WTC11 (cell line): ENCODE data around the gene SLC26A3. TPM values are rescaled to one million over a fixed set of nuclear protein-coding genes. Genes with fewer than 3 reads are reported as not detected.

Experiments
- ATF1 ChIP-seq: sonication (generic); formaldehyde crosslinking; IDR thresholded peaks from 2 replicates; pipeline ENCODE4 v1.8.1; 2023; ENCODE audit warnings: mild to moderate bottlenecking, moderate library complexity, missing genetic modification reagents
- ATF2 ChIP-seq: sonication (generic); formaldehyde crosslinking; IDR thresholded peaks from 2 replicates; pipeline ENCODE4 v1.8.1; 2022; ENCODE audit warnings: low read depth, missing genetic modification reagents, borderline replicate concordance
- ATF3 ChIP-seq: sonication (generic); formaldehyde crosslinking; conservative IDR thresholded peaks from 2 replicates; pipeline ENCODE4 v1.8.1; 2022; ENCODE audit warnings: mild to moderate bottlenecking, missing genetic modification reagents
- CTCF ChIP-seq: fragments of 200-600 bp; IDR thresholded peaks from 2 replicates; pipeline ENCODE4 v1.8.0; 2022; ENCODE audit warnings: antibody characterized with exemption
- E2F5 ChIP-seq: sonication (generic); formaldehyde crosslinking; IDR thresholded peaks from 2 replicates; pipeline ENCODE4 v1.8.1; 2022; ENCODE audit warnings: mild to moderate bottlenecking, moderate library complexity, missing genetic modification reagents
- ELF4 ChIP-seq: sonication (generic); formaldehyde crosslinking; IDR thresholded peaks from 2 replicates; pipeline ENCODE4 v1.8.1; 2022; ENCODE audit warnings: low read depth, mild to moderate bottlenecking, moderate library complexity, missing genetic modification reagents
- EMX1 ChIP-seq: fragments of 250-450 bp; sonication (Bioruptor Pico); IDR thresholded peaks from 2 replicates; pipeline ENCODE4 v1.8.0; 2021; ENCODE audit warnings: mild to moderate bottlenecking
- FOXJ3 ChIP-seq: sonication (generic); formaldehyde crosslinking; IDR thresholded peaks from 2 replicates; pipeline ENCODE4 v1.9.0; 2021; ENCODE audit warnings: missing genetic modification reagents, mild to moderate bottlenecking, borderline replicate concordance
- FOXP1 ChIP-seq: sonication (generic); formaldehyde crosslinking; IDR thresholded peaks from 2 replicates; pipeline ENCODE4 v1.8.0; 2022; ENCODE audit warnings: missing genetic modification reagents, mild to moderate bottlenecking, moderate library complexity, borderline replicate concordance
- GABPB1 ChIP-seq: sonication (generic); formaldehyde crosslinking; IDR thresholded peaks from 2 replicates; pipeline ENCODE4 v1.8.1; 2023; ENCODE audit warnings: mild to moderate bottlenecking, missing genetic modification reagents
- GRHL2 ChIP-seq: fragments of 250-450 bp; sonication (Bioruptor Pico); IDR thresholded peaks from 2 replicates; pipeline ENCODE4 v1.8.0; 2022; ENCODE audit warnings: mild to moderate bottlenecking, moderate library complexity; ENCODE audit not compliant: insufficient replicate concordance, severe bottlenecking
- GTF2I ChIP-seq: fragments of 250-450 bp; sonication (Bioruptor Pico); conservative IDR thresholded peaks from 2 replicates; pipeline ENCODE4 v1.4.0; 2021; ENCODE audit warnings: mild to moderate bottlenecking
- IRF1 ChIP-seq: sonication (generic); formaldehyde crosslinking; IDR thresholded peaks from 2 replicates; pipeline ENCODE4 v1.8.0; 2023; ENCODE audit warnings: missing genetic modification reagents
- JAZF1 ChIP-seq: fragments of 250-450 bp; sonication (Bioruptor Pico); IDR thresholded peaks from 2 replicates; pipeline ENCODE4 v1.9.0; 2021; ENCODE audit warnings: moderate library complexity, mild to moderate bottlenecking, inconsistent platforms
- JUN ChIP-seq: sonication (generic); formaldehyde crosslinking; IDR thresholded peaks from 2 replicates; pipeline ENCODE4 v1.8.0; 2023; ENCODE audit warnings: mild to moderate bottlenecking, missing genetic modification reagents
- MXD4 ChIP-seq: fragments of 250-450 bp; sonication (Bioruptor Pico); IDR thresholded peaks from 2 replicates; pipeline ENCODE4 v1.8.0; 2021; ENCODE audit warnings: mild to moderate bottlenecking, moderate library complexity, borderline replicate concordance
- MYBL2 ChIP-seq: sonication (generic); formaldehyde crosslinking; IDR thresholded peaks from 2 replicates; pipeline ENCODE4 v1.8.1; 2023; ENCODE audit warnings: mild to moderate bottlenecking, moderate library complexity, missing genetic modification reagents
- NR1H2 ChIP-seq: sonication (generic); formaldehyde crosslinking; IDR thresholded peaks from 2 replicates; pipeline ENCODE4 v1.9.0; 2021; ENCODE audit warnings: mild to moderate bottlenecking, moderate library complexity, missing genetic modification reagents
- NR2C2 ChIP-seq: sonication (generic); formaldehyde crosslinking; IDR thresholded peaks from 2 replicates; pipeline ENCODE4 v1.8.0; 2022; ENCODE audit warnings: mild to moderate bottlenecking, missing genetic modification reagents
- NR3C1 ChIP-seq: sonication (generic); formaldehyde crosslinking; conservative IDR thresholded peaks from 2 replicates; pipeline ENCODE4 v1.8.1; 2023; ENCODE audit warnings: low read depth, mild to moderate bottlenecking, missing genetic modification reagents
- RELA ChIP-seq: sonication (generic); formaldehyde crosslinking; IDR thresholded peaks from 2 replicates; pipeline ENCODE4 v1.8.1; 2022; ENCODE audit warnings: missing genetic modification reagents, mild to moderate bottlenecking, borderline replicate concordance
- SP1 ChIP-seq: sonication (generic); formaldehyde crosslinking; conservative IDR thresholded peaks from 2 replicates; pipeline ENCODE4 v1.8.1; 2022; ENCODE audit warnings: missing genetic modification reagents
- TCF7 ChIP-seq: sonication (generic); formaldehyde crosslinking; IDR thresholded peaks from 2 replicates; pipeline ENCODE4 v1.8.0; 2022; ENCODE audit warnings: mild to moderate bottlenecking, low read depth, missing genetic modification reagents, moderate library complexity
- TEAD1 ChIP-seq: sonication (generic); formaldehyde crosslinking; IDR thresholded peaks from 2 replicates; pipeline ENCODE4 v1.8.0; 2022; ENCODE audit warnings: mild to moderate bottlenecking, missing genetic modification reagents
- ZNF219 ChIP-seq: sonication (generic); formaldehyde crosslinking; IDR thresholded peaks from 2 replicates; pipeline ENCODE4 v1.8.0; 2023; ENCODE audit warnings: missing genetic modification reagents, mild to moderate bottlenecking, borderline replicate concordance
- ZNF263 ChIP-seq: sonication (generic); formaldehyde crosslinking; IDR thresholded peaks from 2 replicates; pipeline ENCODE4 v1.8.1; 2022; ENCODE audit warnings: low read depth, mild to moderate bottlenecking, moderate library complexity, missing genetic modification reagents
- ZNF416 ChIP-seq: fragments of 250-450 bp; sonication (Bioruptor Pico); IDR thresholded peaks from 2 replicates; pipeline ENCODE4 v1.9.0; 2021; ENCODE audit warnings: mild to moderate bottlenecking, inconsistent platforms
- ZNF423 ChIP-seq: fragments of 250-450 bp; sonication (Bioruptor Pico); IDR thresholded peaks from 2 replicates; pipeline ENCODE4 v2.1.2; 2022; ENCODE audit warnings: mild to moderate bottlenecking, moderate library complexity
- ZNF532 ChIP-seq: fragments of 250-450 bp; sonication (Bioruptor Pico); IDR thresholded peaks from 2 replicates; pipeline ENCODE4 v1.9.0; 2021; ENCODE audit warnings: mild to moderate bottlenecking, borderline replicate concordance
- ZSCAN18 ChIP-seq: fragments of 250-450 bp; sonication (Bioruptor Pico); IDR thresholded peaks from 2 replicates; pipeline ENCODE4 v2.1.2; 2022; ENCODE audit warnings: mild to moderate bottlenecking, moderate library complexity
- total RNA-seq: library from RNA; stranded (reverse); gene quantifications from 3 replicates; pipeline ENCODE4 v1.2.3, GENCODE V29; 2021

Gene SLC26A3
- total RNA-seq, 1 experiment from 2014 or later = 0.28 TPM

GRCh38 chr7:107743567-107744344 is 59.3 kb downstream of the SLC26A3 start, which contains the start of gene CBLL1 (continued):
- TF ChIP-seq MXD4 (CRISPR knock-in tag) (no peak), RELA (CRISPR knock-in tag) (no peak), TEAD1 (CRISPR knock-in tag) (peak; percentile 75; the same call in 1 of the 2 replicates), CTCF (no peak), NR3C1 (CRISPR knock-in tag) (no peak), JAZF1 (CRISPR knock-in tag) (no peak), ATF2 (CRISPR knock-in tag) (no peak), IRF1 (no peak), EMX1 (no peak), GRHL2 (CRISPR knock-in tag) (no peak), NR1H2 (CRISPR knock-in tag) (no peak), GABPB1 (CRISPR knock-in tag) (peak; percentile 34; the same call in 1 of the 2 replicates), ZNF423 (no peak), ZNF416 (no peak), GTF2I (no peak), FOXJ3 (CRISPR knock-in tag) (no peak), ZNF219 (CRISPR knock-in tag) (no peak), ZNF532 (CRISPR knock-in tag) (no peak), ELF4 (CRISPR knock-in tag) (no peak), SP1 (CRISPR knock-in tag) (no peak; the same call in none of the 2 replicates), E2F5 (CRISPR knock-in tag) (peak; percentile 49; the same call in 1 of the 2 replicates), TCF7 (CRISPR knock-in tag) (no peak), MYBL2 (CRISPR knock-in tag) (no peak; the same call in 1 of the 2 replicates), ZNF263 (CRISPR knock-in tag) (no peak), NR2C2 (CRISPR knock-in tag) (no peak), JUN (CRISPR knock-in tag) (peak; percentile 39; the same call in 1 of the 2 replicates), FOXP1 (no peak; the same call in 1 of the 2 replicates), ZSCAN18 (no peak), ATF1 (no peak), ATF3 (CRISPR knock-in tag) (no peak)
